CD4-positive, alpha-beta T cell treated with Interleukin-6 at 100 ng/mL for 8 hours (primary cell): ENCODE results near the gene MYZAP.

Experiments
- DNase-seq: peaks from one replicate; pipeline ENCODE4 v3.0.0-alpha.2; 2020; ENCODE audit warnings: mixed read lengths, low spot score

Gene MYZAP

DNA sequence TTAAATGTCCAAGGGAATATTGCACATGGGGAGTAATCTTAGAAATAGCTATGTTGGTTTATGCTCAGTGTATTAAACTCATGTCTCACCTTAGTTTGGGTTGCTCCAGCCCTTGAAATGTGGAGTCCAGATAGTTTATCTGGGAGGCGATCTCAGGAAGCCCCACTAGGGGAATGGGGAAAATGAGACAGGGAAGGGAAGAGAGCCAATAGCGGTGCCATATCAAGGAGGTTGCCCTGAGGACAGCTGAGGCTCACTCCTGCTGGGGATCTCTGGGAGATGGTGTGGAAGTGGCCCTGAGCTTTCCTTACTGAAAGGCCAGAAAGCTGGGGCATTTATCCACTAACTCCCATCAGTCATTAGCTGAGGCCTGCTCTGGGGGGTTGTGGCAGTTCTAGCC is 71.6 kb downstream of the MYZAP start:
- DNase-seq, result no peak

- DNase-seq, result no peak
These were observed 73.5 kb downstream of the MYZAP start for GRCh38 chr15:57665194-57665593.

- no peak for DNase-seq
These were observed 74.2 kb downstream of the MYZAP start for GRCh38 chr15:57665939-57666338.

GRCh38 chr15:57667171-57667849 is 75.6 kb downstream of the MYZAP start:
- no peak for DNase-seq

GRCh38 chr15:57668016-57668415 is 76.3 kb downstream of the MYZAP start:
- DNase-seq, result no peak

DNA sequence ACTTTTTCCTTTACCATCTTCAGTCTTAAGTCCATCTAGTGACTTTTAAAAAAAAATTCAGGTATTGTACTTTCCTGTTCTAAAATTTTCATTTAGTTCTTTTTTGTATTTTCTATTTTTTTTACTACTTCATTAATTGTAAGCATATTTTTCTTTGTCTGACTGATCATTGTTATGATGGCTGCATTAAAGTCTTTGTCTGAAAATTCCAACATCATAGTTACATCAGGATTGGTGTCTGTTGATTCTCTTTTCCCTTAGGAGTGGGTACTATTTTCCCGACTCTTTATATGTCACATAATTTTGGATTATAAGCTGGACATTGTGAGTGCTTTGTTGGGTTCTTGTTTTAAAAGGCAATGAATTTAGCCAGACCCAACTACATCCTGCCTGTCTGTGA is 79.9 kb downstream of the MYZAP start:
- no peak for DNase-seq

DNA sequence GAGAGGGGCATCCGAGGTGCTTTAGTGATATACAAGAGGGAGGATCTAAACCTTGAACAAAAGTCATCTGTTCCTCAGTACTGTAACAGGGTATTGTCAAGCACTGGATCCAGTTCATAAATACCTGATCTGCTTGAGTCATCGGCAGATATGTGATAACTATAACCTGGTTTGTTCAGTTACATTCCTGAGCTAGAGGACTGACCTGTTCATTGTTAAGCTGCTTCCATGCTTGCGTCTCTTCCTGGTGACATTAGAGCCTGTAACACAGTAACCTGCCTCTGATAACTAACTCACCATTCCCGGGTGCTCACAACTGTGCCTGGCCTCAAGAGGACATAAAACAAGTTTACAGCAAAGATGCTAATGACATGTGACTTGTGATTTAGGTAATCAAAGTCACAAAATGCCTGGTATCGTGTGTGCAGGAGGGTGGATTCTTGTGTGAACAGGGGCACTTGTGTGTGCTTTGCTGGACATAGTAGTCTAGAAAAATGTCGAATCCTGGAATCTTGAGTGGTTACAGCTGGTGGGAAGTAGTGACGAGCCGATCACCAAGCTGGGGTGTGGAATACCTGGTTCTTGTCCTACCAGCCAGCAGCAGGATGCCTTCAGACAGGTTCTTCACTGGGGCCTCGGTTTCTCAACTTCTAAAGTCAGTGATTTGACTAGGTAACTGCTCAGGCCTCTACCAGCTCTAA is 83.9 kb downstream of the MYZAP start:
- DNase-seq, result no peak

GRCh38 chr15:57676585-57676984 is 84.9 kb downstream of the MYZAP start:
- no peak for DNase-seq

DNA sequence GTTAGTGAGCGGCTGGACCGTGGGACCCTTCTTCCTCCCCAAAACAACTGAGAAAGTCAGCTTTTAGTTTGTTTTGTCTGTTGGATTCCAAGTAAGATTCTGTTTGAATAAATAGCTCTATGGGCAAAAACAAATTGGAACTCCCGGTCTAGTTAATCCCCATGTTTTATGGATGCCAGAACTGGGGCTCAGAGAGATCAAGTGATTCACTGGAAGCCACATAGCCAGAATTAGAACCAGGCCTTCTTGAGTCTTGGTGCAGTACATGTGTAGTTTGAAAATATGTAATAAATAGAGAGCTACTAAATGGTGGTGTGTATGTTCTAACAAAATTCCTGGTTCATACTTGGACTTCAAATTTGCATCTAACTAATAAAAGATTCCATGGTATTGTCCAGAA is 85.5 kb downstream of the MYZAP start:
- DNase-seq, result no peak

DNA sequence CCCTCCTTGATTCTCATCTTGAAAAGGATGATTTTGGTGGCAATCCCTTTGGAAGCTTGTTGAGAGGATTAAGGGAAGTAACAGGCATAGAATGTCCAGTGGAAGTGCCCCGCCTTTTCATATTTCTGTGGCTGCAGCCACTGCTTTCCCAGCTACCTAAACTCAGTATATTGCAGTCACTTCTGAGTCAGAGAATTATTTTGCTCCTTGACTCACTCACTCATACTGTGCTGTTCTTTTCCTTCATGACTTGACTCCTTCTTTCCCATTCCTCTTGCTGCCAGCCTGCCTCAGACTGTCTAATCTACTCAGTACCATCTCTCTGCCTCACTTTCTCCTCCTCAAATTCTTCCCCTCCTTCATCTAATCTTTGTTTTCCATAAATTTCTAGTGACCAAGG is 88.3 kb downstream of the MYZAP start:
- DNase-seq, result no peak

- DNase-seq, result no peak
These were observed 89.3 kb downstream of the MYZAP start for GRCh38 chr15:57681011-57681410.

DNA sequence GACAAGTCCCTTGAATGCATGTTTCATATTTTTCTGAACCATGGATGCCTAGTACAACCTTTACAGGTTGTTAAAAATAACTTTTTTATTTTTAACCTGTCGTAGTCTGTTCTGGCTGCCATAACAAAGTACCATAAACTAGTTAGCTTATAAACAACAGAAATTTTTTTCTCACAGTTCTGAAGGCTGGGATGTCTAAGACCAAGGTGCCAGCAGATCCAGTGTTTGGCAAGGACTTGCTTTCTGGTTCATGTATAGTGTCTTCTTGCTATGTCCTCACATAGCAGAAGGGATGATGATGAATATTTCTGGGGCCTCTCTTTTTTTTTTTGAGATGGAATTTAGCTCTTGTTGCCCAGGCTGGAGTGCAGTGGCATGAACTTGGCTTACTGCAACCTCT is 91.8 kb downstream of the MYZAP start:
- DNase-seq, result no peak

GRCh38 chr15:57684491-57685151 is 92.9 kb downstream of the MYZAP start:
- DNase-seq, result no peak

- no peak for DNase-seq
These were observed 93.8 kb downstream of the MYZAP start for GRCh38 chr15:57685306-57686095.

DNA sequence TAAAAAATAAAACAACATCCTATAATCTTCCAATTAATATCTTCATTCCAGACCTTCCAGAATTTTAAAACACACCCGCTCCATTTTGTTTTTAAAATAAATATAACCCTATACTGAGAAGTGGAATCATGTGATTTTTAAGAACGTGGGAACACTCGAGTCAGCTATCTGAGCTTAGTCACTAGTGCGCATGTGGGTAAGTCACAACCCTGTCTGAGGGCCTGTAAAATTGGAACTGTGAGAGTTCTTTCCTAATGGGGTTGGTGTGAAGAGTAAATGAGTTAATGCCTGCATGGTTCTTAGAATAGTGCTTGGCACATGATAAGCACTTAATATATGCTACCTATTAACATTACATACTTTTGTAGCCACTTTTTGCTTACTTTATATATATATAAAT is 95.0 kb downstream of the MYZAP start:
- DNase-seq, result no peak

- no peak for DNase-seq
These were observed 98.8 kb downstream of the MYZAP start for GRCh38 chr15:57690341-57690966.

- DNase-seq, result no peak
These were observed 99.4 kb downstream of the MYZAP start for GRCh38 chr15:57691082-57691481.

GRCh38 chr15:57692709-57693108 is 101.0 kb downstream of the MYZAP start:
- DNase-seq, result no peak

- DNase-seq, result no peak
These were observed 102.6 kb downstream of the MYZAP start for GRCh38 chr15:57694279-57694678.

DNA sequence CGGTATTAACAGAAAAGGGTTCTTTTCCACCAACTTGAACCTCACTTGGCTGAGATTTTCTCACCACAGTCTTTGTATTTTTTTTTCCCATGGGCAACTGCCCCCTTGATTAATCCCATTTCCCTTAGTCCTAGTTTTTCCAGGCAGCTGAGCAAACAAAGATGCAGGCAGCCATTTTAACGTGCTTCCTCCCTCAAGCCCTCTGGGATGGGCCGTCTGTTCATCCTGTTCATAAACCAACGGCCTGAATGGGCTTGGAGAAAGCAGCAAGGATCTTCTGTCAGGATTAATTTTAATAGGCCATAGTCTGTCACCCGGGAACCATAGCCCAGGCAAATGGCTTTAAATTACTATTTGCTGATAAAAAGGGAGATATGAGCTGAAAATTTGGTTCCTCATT is 104.4 kb downstream of the MYZAP start:
- no peak for DNase-seq

DNA sequence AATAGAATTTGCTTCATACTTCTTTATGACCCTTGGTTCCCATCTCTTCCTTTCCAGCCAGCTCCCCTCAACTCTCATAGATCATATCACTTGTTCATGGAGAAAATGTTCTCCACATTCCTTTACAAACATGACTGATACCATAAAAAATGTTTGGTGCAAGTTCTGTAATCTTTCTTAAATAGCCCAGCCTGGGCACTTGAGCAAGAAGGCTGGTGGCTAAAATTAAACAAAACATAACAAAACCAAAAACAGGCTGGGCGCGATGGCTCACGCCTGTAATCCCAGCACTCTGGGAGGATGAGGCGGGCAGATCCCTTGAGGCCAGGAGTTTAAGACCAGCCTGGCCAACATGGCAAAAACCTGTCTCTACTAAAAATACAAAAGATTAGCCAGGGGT is 105.9 kb downstream of the MYZAP start:
- DNase-seq, result no peak

DNA sequence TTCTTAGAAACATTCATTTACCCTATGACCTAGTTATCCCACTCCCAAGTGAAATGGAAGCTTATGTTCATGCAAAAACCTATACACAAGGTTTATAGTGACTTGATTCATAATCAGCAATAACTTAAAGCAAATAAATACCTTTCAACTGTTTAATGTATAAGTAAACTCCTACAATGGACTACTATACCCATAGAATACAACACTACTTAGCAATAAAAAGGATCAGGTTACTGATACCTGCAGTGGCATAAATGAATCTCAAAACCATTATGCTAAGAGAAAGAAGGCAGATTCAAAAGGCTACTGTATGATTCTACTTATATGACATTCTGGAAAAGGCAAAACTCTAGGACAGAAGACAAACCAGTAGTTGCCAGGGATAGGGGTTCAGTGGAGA is 106.5 kb downstream of the MYZAP start:
- no peak for DNase-seq
